HepG2 (cell line): ENCODE data around the gene NUP155. TPM values are rescaled to one million over a fixed set of nuclear protein-coding genes. Genes with fewer than 3 reads are reported as not detected.
"Not testable (repeated sequence)": the region's sequence is repeated elsewhere in the genome, so short reads cannot be mapped to it uniquely, and the experiment has no call there.

Experiments
- CBFB ChIP-seq: sonication (generic); formaldehyde crosslinking; IDR thresholded peaks from 2 replicates; pipeline ENCODE4 v1.4.0; 2020; ENCODE audit warnings: missing genetic modification reagents
- DR1 ChIP-seq: sonication (generic); formaldehyde crosslinking; IDR thresholded peaks from 2 replicates; pipeline ENCODE4 v1.8.0; 2021; ENCODE audit warnings: mild to moderate bottlenecking, missing genetic modification reagents, inconsistent platforms
- HDAC2 ChIP-seq: sonication (generic); formaldehyde crosslinking; IDR thresholded peaks from 2 replicates; pipeline ENCODE4 v1.4.0; 2020; ENCODE audit warnings: missing genetic modification reagents
- KDM3A ChIP-seq: IDR thresholded peaks from 2 replicates; pipeline ENCODE4 v1.6.1; 2018; ENCODE audit warnings: low read depth, missing compliant biosample characterization
- MED13 ChIP-seq: sonication (generic); formaldehyde crosslinking; IDR thresholded peaks from 2 replicates; pipeline ENCODE4 v1.5.0; 2020; ENCODE audit warnings: missing genetic modification reagents
- MYC ChIP-seq: sonication (generic); formaldehyde crosslinking; IDR thresholded peaks from 2 replicates; pipeline ENCODE4 v1.9.0; 2021; ENCODE audit warnings: missing genetic modification reagents, borderline replicate concordance
- RFXAP ChIP-seq: sonication (generic); formaldehyde crosslinking; IDR thresholded peaks from 2 replicates; pipeline ENCODE4 v1.4.0; 2020; ENCODE audit warnings: missing genetic modification reagents, borderline replicate concordance
- ZBTB20 ChIP-seq: sonication (generic); formaldehyde crosslinking; IDR thresholded peaks from 2 replicates; pipeline ENCODE4 v1.8.1; 2023; ENCODE audit warnings: missing genetic modification reagents, low read depth, mild to moderate bottlenecking, borderline replicate concordance
- ZNF430 ChIP-seq: sonication (generic); formaldehyde crosslinking; IDR thresholded peaks from 2 replicates; pipeline ENCODE4 v1.9.0; 2021; ENCODE audit warnings: mild to moderate bottlenecking, missing genetic modification reagents
- ZNF768 ChIP-seq: sonication (generic); formaldehyde crosslinking; IDR thresholded peaks from 2 replicates; pipeline ENCODE4 v1.4.0; 2020; ENCODE audit warnings: missing genetic modification reagents
- polyA plus RNA-seq, 8 experiments: library from polyadenylated mRNA; depleted of rRNA in 3 of 8; stranded (reverse) in 7 of 8; unstranded in 1 of 8; fragments of >200 nt; fragmentation: Illumina TruSeq in 4 of 8; extraction: Trizol in 4 of 8; gene quantifications; 2 replicates each; pipeline versions ENCODE4 v1.2.1 to v1.2.3, GENCODE V29; 2011 to 2016; ENCODE audit warnings: low read depth in 4 of 8, missing spikeins in 1 of 8, mixed read lengths in 1 of 8; ENCODE audit not compliant: insufficient read depth in 1 of 8
- total RNA-seq, 5 experiments: library from RNA; depleted of rRNA; stranded (reverse); fragments of >200 nt; fragmentation: Illumina TruSeq; extraction: Trizol; gene quantifications; 2 replicates each; pipeline ENCODE4 v1.2.3, GENCODE V29; 2016; ENCODE audit warnings: low read depth in 1 of 5
- TF ChIP-seq, protein P1 (sequence below), 2 experiments: fragments of 450-650 bp in 1 of 2; sonication (generic) in 1 of 2; formaldehyde crosslinking in 1 of 2; IDR thresholded peaks; 2 replicates each; pipeline versions ENCODE4 v1.6.1 to v1.8.0; 2016 to 2022; ENCODE audit warnings: antibody characterized with exemption in 1 of 2, mild to moderate bottlenecking in 1 of 2, missing genetic modification reagents in 1 of 2
- TF ChIP-seq, protein P2 (sequence below): sonication (generic); formaldehyde crosslinking; IDR thresholded peaks from 2 replicates; pipeline ENCODE4 v1.4.0; 2020; ENCODE audit warnings: mild to moderate bottlenecking, missing genetic modification reagents
- TF ChIP-seq, protein P3 (sequence below): sonication (generic); formaldehyde crosslinking; IDR thresholded peaks from 2 replicates; pipeline ENCODE4 v1.8.0; 2022; ENCODE audit warnings: missing genetic modification reagents, mild to moderate bottlenecking, inconsistent platforms, borderline replicate concordance
- TF ChIP-seq, protein P4 (sequence below): sonication (generic); formaldehyde crosslinking; IDR thresholded peaks from 2 replicates; pipeline ENCODE4 v1.5.1; 2020; ENCODE audit warnings: mild to moderate bottlenecking, missing genetic modification reagents, moderate library complexity

NUP155 gene
- total and polyA plus RNA-seq, 2 of the 13 experiments (the other 11 are each of a cell fraction or from before 2014, with no cell fraction given) = 13.0 to 57.4 TPM

DNA sequence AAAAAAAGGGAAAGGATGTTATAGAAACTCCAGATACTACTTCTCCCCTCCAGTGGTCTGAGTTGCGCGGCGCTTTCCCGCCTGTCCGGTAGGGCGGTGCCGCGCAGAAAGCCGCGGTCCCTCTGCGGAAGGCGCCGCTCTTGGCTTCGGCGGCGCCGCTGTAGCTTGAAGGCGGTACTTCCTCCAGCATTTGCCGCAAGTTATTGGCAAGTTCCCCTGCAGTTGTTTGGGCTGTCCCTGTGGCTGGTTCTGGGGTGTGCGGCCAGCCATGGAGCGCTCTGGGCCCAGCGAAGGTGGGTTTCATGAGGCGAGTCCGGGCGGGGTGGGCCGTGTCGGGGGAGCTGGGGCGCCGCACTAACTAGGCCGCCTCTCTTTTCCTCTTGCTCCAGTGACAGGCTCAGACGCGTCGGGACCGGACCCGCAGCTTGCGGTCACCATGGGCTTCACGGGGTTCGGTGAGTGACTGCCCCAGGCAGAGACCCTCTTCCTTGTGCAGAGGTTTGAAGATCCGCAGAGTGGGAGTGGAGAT lies 8.3 kb upstream of the NUP155 start, which contains the start of gene WDR70 (continued):
- TF ChIP-seq, protein P1, sequence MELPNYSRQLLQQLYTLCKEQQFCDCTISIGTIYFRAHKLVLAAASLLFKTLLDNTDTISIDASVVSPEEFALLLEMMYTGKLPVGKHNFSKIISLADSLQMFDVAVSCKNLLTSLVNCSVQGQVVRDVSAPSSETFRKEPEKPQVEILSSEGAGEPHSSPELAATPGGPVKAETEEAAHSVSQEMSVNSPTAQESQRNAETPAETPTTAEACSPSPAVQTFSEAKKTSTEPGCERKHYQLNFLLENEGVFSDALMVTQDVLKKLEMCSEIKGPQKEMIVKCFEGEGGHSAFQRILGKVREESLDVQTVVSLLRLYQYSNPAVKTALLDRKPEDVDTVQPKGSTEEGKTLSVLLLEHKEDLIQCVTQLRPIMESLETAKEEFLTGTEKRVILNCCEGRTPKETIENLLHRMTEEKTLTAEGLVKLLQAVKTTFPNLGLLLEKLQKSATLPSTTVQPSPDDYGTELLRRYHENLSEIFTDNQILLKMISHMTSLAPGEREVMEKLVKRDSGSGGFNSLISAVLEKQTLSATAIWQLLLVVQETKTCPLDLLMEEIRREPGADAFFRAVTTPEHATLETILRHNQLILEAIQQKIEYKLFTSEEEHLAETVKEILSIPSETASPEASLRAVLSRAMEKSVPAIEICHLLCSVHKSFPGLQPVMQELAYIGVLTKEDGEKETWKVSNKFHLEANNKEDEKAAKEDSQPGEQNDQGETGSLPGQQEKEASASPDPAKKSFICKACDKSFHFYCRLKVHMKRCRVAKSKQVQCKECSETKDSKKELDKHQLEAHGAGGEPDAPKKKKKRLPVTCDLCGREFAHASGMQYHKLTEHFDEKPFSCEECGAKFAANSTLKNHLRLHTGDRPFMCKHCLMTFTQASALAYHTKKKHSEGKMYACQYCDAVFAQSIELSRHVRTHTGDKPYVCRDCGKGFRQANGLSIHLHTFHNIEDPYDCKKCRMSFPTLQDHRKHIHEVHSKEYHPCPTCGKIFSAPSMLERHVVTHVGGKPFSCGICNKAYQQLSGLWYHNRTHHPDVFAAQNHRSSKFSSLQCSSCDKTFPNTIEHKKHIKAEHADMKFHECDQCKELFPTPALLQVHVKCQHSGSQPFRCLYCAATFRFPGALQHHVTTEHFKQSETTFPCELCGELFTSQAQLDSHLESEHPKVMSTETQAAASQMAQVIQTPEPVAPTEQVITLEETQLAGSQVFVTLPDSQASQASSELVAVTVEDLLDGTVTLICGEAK (IDR thresholded peaks at IDR 0.05) = not testable (repeated sequence)
- TF ChIP-seq, protein P1 (CRISPR knock-in tag; IDR thresholded peaks at IDR 0.05) = peak; percentile 33; the same call in 1 of the 2 replicates
- peak; percentile 51; the same call in 1 of the 2 replicates for TF ChIP-seq MED13 (CRISPR knock-in tag)
- TF ChIP-seq MYC (CRISPR knock-in tag) = peak; percentile 73; the same call in 1 of the 2 replicates
- TF ChIP-seq, protein P2, sequence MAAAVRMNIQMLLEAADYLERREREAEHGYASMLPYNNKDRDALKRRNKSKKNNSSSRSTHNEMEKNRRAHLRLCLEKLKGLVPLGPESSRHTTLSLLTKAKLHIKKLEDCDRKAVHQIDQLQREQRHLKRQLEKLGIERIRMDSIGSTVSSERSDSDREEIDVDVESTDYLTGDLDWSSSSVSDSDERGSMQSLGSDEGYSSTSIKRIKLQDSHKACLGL (CRISPR knock-in tag) = peak; percentile 79
- TF ChIP-seq ZNF430 (CRISPR knock-in tag) = peak; percentile 83
- TF ChIP-seq CBFB (CRISPR knock-in tag) = 0 out of 2 replicates have a peak, but pooled peaks have one; percentile 57
- peak; percentile 82 for TF ChIP-seq HDAC2 (CRISPR knock-in tag)
- peak; percentile 23; the same call in 1 of the 2 replicates for TF ChIP-seq ZBTB20 (CRISPR knock-in tag)
- TF ChIP-seq RFXAP (CRISPR knock-in tag) = peak; percentile 90; the same call in 1 of the 2 replicates
- TF ChIP-seq KDM3A (CRISPR knock-in tag) = peak; percentile 82; the same call in 1 of the 2 replicates
- TF ChIP-seq, protein P3, sequence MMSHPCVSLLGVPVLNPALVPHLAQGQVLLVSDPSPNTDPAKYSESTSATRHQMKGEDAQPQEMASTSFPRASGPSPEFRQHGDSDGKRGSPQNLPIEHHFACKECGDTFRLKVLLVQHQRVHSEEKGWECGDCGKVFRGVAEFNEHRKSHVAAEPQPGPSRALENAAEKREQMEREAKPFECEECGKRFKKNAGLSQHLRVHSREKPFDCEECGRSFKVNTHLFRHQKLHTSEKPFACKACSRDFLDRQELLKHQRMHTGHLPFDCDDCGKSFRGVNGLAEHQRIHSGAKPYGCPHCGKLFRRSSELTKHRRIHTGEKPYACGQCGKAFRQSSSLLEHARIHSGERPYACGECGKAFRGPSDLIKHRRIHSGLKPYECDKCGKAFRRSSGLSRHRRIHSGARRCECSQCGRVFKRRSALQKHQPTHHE = 0 out of 2 replicates have a peak, but pooled peaks have one; percentile 65
- TF ChIP-seq, protein P4, sequence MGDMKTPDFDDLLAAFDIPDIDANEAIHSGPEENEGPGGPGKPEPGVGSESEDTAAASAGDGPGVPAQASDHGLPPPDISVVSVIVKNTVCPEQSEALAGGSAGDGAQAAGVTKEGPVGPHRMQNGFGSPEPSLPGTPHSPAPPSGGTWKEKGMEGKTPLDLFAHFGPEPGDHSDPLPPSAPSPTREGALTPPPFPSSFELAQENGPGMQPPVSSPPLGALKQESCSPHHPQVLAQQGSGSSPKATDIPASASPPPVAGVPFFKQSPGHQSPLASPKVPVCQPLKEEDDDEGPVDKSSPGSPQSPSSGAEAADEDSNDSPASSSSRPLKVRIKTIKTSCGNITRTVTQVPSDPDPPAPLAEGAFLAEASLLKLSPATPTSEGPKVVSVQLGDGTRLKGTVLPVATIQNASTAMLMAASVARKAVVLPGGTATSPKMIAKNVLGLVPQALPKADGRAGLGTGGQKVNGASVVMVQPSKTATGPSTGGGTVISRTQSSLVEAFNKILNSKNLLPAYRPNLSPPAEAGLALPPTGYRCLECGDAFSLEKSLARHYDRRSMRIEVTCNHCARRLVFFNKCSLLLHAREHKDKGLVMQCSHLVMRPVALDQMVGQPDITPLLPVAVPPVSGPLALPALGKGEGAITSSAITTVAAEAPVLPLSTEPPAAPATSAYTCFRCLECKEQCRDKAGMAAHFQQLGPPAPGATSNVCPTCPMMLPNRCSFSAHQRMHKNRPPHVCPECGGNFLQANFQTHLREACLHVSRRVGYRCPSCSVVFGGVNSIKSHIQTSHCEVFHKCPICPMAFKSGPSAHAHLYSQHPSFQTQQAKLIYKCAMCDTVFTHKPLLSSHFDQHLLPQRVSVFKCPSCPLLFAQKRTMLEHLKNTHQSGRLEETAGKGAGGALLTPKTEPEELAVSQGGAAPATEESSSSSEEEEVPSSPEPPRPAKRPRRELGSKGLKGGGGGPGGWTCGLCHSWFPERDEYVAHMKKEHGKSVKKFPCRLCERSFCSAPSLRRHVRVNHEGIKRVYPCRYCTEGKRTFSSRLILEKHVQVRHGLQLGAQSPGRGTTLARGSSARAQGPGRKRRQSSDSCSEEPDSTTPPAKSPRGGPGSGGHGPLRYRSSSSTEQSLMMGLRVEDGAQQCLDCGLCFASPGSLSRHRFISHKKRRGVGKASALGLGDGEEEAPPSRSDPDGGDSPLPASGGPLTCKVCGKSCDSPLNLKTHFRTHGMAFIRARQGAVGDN (CRISPR knock-in tag) = peak; percentile 77
- TF ChIP-seq DR1 = peak; percentile 65
- 0 out of 2 replicates have a peak, but pooled peaks have one; percentile 31 for TF ChIP-seq ZNF768 (CRISPR knock-in tag)
